Psoas muscle (tissue), 8 donors: ENCODE results near the gene HOXB2. TPM values are rescaled to one million over a fixed set of nuclear protein-coding genes. Genes with fewer than 3 reads are reported as not detected.

Source experiments
- ATAC-seq, 4 donors: fragments of 200-7000 bp; cut with Tn5 transposase; one replicate each; pipeline ENCODE4 v1.9.1; 2020; ENCODE audit warnings: moderate library complexity in 3 of 4, mild to moderate bottlenecking in 2 of 4
- DNase-seq, 2 donors: peaks; one replicate each; pipeline ENCODE4 v3.0.0-alpha.2; 2020
- H3K27ac ChIP-seq: fragments of 200-600 bp; one replicate; pipeline ENCODE4 v1.8.0; 2022
- H3K27me3 ChIP-seq, 3 donors: fragments of 200-600 bp in 1 of 3; one replicate each; pipeline versions ENCODE4 v1.6.1 to v1.8.0; 2013 to 2022; ENCODE audit warnings: low read length in 2 of 3, mild to moderate bottlenecking in 2 of 3, moderate library complexity in 1 of 3; ENCODE audit not compliant: insufficient read depth in 3 of 3
- H3K36me3 ChIP-seq, 2 donors: fragments of 200-600 bp in 1 of 2; one replicate each; pipeline versions ENCODE4 v1.6.1 to v1.8.0; 2013 to 2022; ENCODE audit warnings: low read depth in 1 of 2, mild to moderate bottlenecking in 1 of 2, moderate library complexity in 1 of 2; ENCODE audit not compliant: insufficient read depth in 1 of 2
- H3K4me1 ChIP-seq: fragments of 200-600 bp; one replicate; pipeline ENCODE4 v1.8.0; 2022
- H3K4me3 ChIP-seq: fragments of 200-600 bp; one replicate; pipeline ENCODE4 v1.8.0; 2022; ENCODE audit warnings: mild to moderate bottlenecking
- H3K9me3 ChIP-seq: fragments of 200-600 bp; one replicate; pipeline ENCODE4 v1.8.0; 2022
- WGBS, 3 donors: extraction: QIAGEN DNeasy Blood & Tissue Kit; methylation state at CpG; one replicate each; pipeline versions ENCODE4 v1.1.6 to v1.1.7; 2013; 5-methylcytosine and 5-hydroxymethylcytosine counted together
- intact Hi-C, 2 donors: fragments of 100-400 bp; cut with DNase I; formaldehyde crosslinking; loops; one replicate each; pipeline versions ENCODE4 v1.11.0 to v1.14.2; 2022
- polyA plus RNA-seq, 3 donors: library from polyadenylated mRNA; stranded (reverse); fragments of 200-250 nt; gene quantifications; one replicate each; pipeline ENCODE4 v1.2.3, GENCODE V29; 2013
- total RNA-seq, 4 donors: library from RNA; stranded (reverse); fragmentation: NEBNext Ultra II Directional in 2 of 4; extraction: Animal tissue kit (Norgen Biotek cat#: 25700) in 2 of 4; gene quantifications; one replicate each; pipeline versions ENCODE4 v1.2.1 to v1.2.4, GENCODE V29; 2021 to 2023
- TF ChIP-seq, protein P1 (sequence below): fragments of 200-600 bp; IDR thresholded peaks from one replicate; pipeline ENCODE4 v1.8.0; 2022; ENCODE audit warnings: antibody characterized with exemption
- donor health status: healthy with polysubstance abuse.
- donor health status: DM: no; HTN: no; CAD: no; lungs with moderate emphysema.
- donor health status: Bipolar disorder and iron deficiency.
- donor health status: healthy.
- donor health status: DM: yes; HTN: yes; CAD: no.
- donor health status: DM: no; HTN: no; CAD: no.
- donor health status: DM: no; HTN: no; CAD: no.
- donor health status: DM: yes; HTN: yes; CAD: no.

HOXB2 gene
- total and polyA plus RNA-seq, 7 donors: 3.1 to 12.9 (median 5.0) TPM

DNA sequence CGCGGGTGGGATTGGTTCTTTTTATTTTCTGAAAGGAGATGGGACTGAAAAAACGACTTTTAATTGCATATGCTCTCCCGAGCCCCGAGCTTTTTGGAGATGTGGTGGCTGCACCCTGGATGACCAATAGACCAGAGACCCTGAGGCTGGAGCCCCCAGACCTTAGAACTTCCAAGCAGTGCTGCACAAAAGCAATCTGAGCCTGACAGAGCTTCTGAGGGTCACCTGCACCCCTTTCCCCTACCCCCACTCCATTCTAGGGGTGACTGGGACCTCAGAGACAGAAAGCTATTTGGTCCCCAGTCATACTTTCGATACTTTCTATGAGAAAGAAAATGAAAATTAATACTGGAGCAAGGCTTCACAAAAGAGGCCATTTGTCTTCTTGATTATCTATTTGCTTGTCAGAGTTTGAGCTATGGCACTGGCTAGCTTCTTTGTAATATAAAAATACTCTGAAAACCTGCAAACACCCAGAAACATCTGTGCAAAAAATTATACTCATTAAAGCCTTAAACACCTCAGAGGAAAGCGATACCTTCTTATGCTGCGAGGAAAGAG, 29.7 kb upstream of the HOXB2 start:
- Histone ChIP-seq H3K27ac (no peak overlapping the region), H3K36me3 (no peaks in the 10 kb centered on the region), H3K9me3 (no peaks in the 10 kb centered on the region), H3K4me1 (no peaks in the 10 kb centered on the region), H3K27me3 (peaks cover 4 to 76% (median 23%) of the 10 kb centered on the region in 3 donors), H3K4me3 (no peak overlapping the region)
- DNase-seq (no peak), ATAC-seq (no peak)
- intact Hi-C loops: no loop called here
- WGBS, 3 donors: 57 to 62% (median 57%) methylated on average over 8 of the region's 8 CpGs
- TF ChIP-seq, protein P1, sequence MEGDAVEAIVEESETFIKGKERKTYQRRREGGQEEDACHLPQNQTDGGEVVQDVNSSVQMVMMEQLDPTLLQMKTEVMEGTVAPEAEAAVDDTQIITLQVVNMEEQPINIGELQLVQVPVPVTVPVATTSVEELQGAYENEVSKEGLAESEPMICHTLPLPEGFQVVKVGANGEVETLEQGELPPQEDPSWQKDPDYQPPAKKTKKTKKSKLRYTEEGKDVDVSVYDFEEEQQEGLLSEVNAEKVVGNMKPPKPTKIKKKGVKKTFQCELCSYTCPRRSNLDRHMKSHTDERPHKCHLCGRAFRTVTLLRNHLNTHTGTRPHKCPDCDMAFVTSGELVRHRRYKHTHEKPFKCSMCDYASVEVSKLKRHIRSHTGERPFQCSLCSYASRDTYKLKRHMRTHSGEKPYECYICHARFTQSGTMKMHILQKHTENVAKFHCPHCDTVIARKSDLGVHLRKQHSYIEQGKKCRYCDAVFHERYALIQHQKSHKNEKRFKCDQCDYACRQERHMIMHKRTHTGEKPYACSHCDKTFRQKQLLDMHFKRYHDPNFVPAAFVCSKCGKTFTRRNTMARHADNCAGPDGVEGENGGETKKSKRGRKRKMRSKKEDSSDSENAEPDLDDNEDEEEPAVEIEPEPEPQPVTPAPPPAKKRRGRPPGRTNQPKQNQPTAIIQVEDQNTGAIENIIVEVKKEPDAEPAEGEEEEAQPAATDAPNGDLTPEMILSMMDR: no peak

DNA sequence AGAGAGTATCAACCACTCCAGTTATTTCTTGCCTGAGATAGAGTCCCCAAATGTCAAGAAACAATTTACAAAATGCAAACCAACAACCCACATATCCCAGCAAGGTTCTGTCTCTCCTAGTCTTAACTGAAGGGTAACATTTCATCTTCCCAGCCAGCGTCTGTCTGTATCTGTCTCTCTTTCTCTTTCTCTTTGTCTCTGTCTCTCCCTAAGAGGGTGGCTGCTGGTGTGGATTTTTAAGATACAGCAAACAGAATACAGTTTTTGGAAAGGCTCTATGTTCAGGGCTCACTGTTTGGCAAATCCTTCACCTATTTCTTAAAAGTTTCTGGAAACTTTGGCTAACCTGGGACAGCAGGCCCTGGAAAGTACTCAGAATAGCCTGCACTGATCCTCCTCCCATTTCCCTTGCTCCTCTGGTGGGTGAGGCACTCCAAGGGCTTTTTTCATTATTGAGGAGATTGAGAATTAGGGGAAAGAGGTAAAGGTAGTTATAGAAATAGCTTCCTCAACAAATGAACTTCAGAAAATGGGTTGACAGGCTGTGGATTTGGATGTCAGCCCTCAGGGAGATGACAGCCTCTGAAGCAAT, 27.0 kb upstream of the HOXB2 start:
- H3K4me3 ChIP-seq: no peak overlapping the region
- TF ChIP-seq, protein P1: no peak
- H3K9me3 ChIP-seq: no peaks in the 10 kb centered on the region
- DNase-seq (no peak), ATAC-seq (no peak)
- intact Hi-C loops: no loop called here
- WGBS, 3 donors: 76 to 91% (median 88%) methylated on average over 1 of the region's 1 CpG
- H3K4me1 ChIP-seq: no peaks in the 10 kb centered on the region
- peak overlapping the region; percentile 10 for H3K27ac ChIP-seq
- peaks cover 4 to 77% (median 17%) of the 10 kb centered on the region in 3 donors for H3K27me3 ChIP-seq
- no peaks in the 10 kb centered on the region for H3K36me3 ChIP-seq

DNA sequence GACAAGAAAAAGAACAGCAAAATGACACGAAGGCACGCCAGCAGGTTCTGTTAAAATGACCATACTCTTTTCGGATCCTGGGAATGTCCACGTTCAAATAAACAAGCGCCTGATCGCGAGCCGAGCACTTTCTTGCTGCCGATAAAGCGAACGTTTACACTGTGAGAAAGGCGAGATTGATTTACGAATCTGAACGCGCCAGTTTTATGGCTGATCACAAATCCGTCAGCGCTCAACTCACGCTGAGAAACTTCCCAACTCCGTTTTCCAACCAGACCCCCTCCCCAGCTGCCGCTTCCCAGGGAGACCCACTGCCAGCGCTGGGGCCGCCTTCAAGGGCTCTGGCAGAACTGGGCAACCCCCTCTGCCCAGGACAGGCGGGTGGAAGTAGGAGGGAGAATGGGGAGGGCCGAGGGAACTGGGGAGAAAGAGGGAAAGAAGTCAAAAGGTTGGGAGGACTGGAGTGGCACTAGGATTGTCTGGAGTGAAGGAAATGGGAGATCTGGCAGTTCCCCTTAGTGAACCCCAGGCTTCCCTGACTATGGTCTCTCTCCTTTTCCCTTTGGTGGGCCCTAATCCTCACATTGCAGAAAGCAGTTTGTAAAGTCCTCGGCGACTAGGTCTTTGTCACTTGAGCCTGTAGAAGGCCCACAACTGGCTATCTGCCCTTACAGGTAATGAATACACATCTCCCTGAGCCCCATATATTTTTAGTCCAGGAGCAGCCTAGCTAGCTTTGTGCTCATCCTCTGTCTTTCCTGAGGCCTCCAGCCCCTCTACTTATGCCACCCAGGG, 26.3 kb upstream of the HOXB2 start:
- Histone ChIP-seq H3K4me3 (peak overlapping the region; percentile 19), H3K27me3 (peaks cover 4 to 70% (median 18%) of the 10 kb centered on the region in 3 donors), H3K4me1 (no peaks in the 10 kb centered on the region), H3K27ac (peak overlapping the region; percentile 10), H3K9me3 (no peaks in the 10 kb centered on the region), H3K36me3 (no peaks in the 10 kb centered on the region)
- no peak for DNase-seq
- WGBS, 3 donors: 56 to 61% (median 59%) methylated on average over 26 of the region's 26 CpGs
- intact Hi-C loops: no loop called here
- no peak for ATAC-seq
- TF ChIP-seq, protein P1: no peak

DNA sequence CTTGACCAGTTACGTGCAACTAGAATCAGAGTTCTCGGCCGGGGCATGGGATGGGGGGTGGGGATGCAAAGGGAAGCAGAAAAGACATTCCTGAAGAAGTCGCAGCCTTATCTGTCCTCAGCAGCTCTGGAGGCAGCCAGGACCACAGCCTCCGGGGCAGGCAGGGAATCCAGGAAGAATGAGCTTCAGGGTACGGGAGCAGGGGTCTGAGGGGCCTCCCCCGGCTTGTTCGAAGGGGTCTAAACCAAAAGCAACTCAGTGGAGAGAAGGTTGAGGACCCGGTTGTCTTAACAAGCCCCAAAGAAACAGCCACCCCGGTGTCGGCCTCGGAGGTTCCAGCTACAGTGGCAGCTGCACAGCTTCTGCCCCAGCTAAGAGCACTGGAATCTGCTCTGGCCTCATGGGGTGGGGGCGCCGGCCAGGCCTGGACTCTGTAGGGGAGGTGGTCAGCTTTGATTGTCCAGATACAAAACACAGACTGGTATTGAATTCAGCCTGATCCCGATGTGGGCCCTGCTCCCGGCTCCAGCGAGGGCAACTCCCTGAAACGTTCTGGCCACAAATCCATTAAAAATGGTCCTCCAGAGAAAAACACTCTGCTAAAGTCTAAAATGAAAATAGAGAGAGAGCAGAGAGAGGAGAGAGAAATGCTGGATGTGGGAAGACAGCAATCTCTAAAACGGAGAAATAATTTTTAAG, 25.6 kb upstream of the HOXB2 start:
- Histone ChIP-seq H3K27me3 (peaks cover 4 to 66% (median 15%) of the 10 kb centered on the region in 3 donors), H3K4me3 (peak overlapping the region; percentile 19)

More for the DNA sequence above, 25.6 kb upstream of the HOXB2 start:
- TF ChIP-seq, protein P1: no peak
- ATAC-seq: peak in 1 of 4 donors; percentile 24
- WGBS, 3 donors: 34 to 42% (median 37%) methylated on average over 19 of the region's 19 CpGs
- intact Hi-C loops: no loop called here
- Histone ChIP-seq H3K27ac (peak overlapping the region; percentile 14), H3K36me3 (no peaks in the 10 kb centered on the region), H3K4me1 (no peaks in the 10 kb centered on the region), H3K9me3 (no peaks in the 10 kb centered on the region)
- DNase-seq: no peak
